SK-N-DZ (cell line): ENCODE data around the gene HSF5.
"Not testable (repeated sequence)": the region's sequence is repeated elsewhere in the genome, so short reads cannot be mapped to it uniquely, and the experiment has no call there.

ENCODE experiments used
- DNase-seq: peaks from one replicate; pipeline ENCODE4 v3.0.0-alpha.2; 2015; ENCODE audit warnings: low spot score

HSF5 gene

GRCh38 chr17:58415371-58416055 is 72.7 kb downstream of the HSF5 start:
- no peak for DNase-seq

GRCh38 chr17:58414596-58414997 is 73.6 kb downstream of the HSF5 start:
- DNase-seq = no peak

GRCh38 chr17:58413684-58414083 is 74.5 kb downstream of the HSF5 start:
- no peak for DNase-seq

GRCh38 chr17:58412961-58413586 is 75.1 kb downstream of the HSF5 start:
- no peak for DNase-seq

- DNase-seq = no peak
Measured at GRCh38 chr17:58412064-58412703, 76.0 kb downstream of the HSF5 start.

- DNase-seq = no peak
Measured at GRCh38 chr17:58411408-58411894, 76.8 kb downstream of the HSF5 start.

GRCh38 chr17:58410714-58411407 is 77.3 kb downstream of the HSF5 start:
- no peak for DNase-seq

GRCh38 chr17:58409432-58409831 is 78.8 kb downstream of the HSF5 start:
- DNase-seq = no peak

GRCh38 chr17:58403311-58403710 is 84.9 kb downstream of the HSF5 start:
- DNase-seq = no peak

GRCh38 chr17:58402679-58403078 is 85.5 kb downstream of the HSF5 start:
- DNase-seq = no peak

GRCh38 chr17:58402047-58402446 is 86.2 kb downstream of the HSF5 start:
- no peak for DNase-seq

- DNase-seq = no peak
Measured at GRCh38 chr17:58401287-58401686, 86.9 kb downstream of the HSF5 start.

GRCh38 chr17:58400826-58401225 is 87.4 kb downstream of the HSF5 start:
- DNase-seq = no peak

GRCh38 chr17:58399974-58400373 is 88.2 kb downstream of the HSF5 start:
- DNase-seq = no peak

- no peak for DNase-seq
Measured at GRCh38 chr17:58398574-58399266, 89.5 kb downstream of the HSF5 start.

- not testable (repeated sequence) for DNase-seq
Measured at GRCh38 chr17:58397421-58397820, 90.8 kb downstream of the HSF5 start.

- DNase-seq = no peak
Measured at GRCh38 chr17:58396173-58396572, 92.0 kb downstream of the HSF5 start.

- no peak for DNase-seq
Measured at GRCh38 chr17:58394534-58395223, 93.5 kb downstream of the HSF5 start.

- DNase-seq = peak; percentile 86
Measured at GRCh38 chr17:58391302-58391984, 96.8 kb downstream of the HSF5 start.

GRCh38 chr17:58390884-58391283 is 97.3 kb downstream of the HSF5 start:
- DNase-seq = no peak
